Measurements from ENCODE around the gene ATP5F1B. TPM values are rescaled to one million over a fixed set of nuclear protein-coding genes. Genes with fewer than 3 reads are reported as not detected.

ATP5F1B gene
- total and polyA plus RNA-seq, 2 of the 13 experiments (the other 11 are each of a cell fraction or from before 2014, with no cell fraction given) = 1,051 to 1,180 TPM

DNA sequence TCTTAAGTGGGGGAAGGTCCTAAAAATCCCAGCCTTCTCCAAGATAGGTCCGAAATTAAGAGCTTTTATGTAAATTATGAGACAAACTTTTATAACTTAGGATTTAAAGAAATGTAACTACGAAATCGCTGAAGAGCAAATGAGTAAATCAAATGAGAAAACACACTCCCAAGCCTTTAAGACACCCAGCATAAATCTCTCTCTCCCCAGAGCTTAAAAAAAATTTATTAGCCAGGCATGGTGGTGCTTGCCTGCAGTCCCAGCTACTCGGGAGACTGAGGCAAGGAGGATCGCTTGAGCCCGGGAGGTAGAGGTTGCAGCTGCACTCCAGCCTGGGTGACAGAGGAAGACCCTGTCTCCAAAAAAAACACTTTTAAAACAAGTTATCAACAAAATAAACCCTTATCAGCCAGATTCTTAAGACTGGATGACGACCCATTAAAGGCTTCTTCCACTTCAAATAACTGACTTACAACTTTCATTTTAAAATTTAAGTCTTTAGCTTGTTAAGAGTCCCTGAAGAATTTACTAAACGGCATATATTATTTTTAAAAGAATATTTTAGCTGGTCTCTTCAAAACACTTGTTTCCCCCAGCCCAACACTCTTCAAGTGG lies 39.1 kb upstream of the ATP5F1B start:
- WGBS (ENCODE audit: low lambda C conversion rate) = 5% methylated on average over 8 of the region's 8 CpGs
- H3K9me3 ChIP-seq (ENCODE audit: low read length) = no peaks in the 10 kb centered on the region
- peak overlapping the region; percentile 66 to 98 (median 96) for H3K4me3 ChIP-seq (replicated peaks in 1 of 3; ENCODE audit: insufficient read depth in 1 of 3, low read depth in 2 of 3, low read length in 3 of 3)
- H3K9ac ChIP-seq (ENCODE audit: insufficient read depth, low read depth, low read length) = peak overlapping the region; percentile 100
- H3K4me2 ChIP-seq (ENCODE audit: low read depth, low read length) = peak overlapping the region; percentile 78
- ChIA-PET CTCF (ENCODE audit: low intra/inter-chr PET ratio, low total read pairs) (no interaction called here), POLR2A (interaction anchor here (1.2 to 3.3 kb wide), 4 partner anchors 15 to 48 kb away, joined by 3 to 18 read pairs (median 6); partner anchors contain the start of genes ATP5F1B and NACA)
- H3K27me3 ChIP-seq (ENCODE audit: control insufficient read depth in 1 of 2, insufficient read depth in 2 of 2, low read length in 2 of 2) = no peaks in the 10 kb centered on the region; a peak in 1 of 5 replicates
- no peak for TF ChIP-seq MED1 (CRISPR knock-in tag; IDR thresholded peaks at IDR 0.05)
- no peak for TF ChIP-seq ZNF773 (CRISPR knock-in tag; IDR thresholded peaks at IDR 0.05; ENCODE audit: borderline replicate concordance)
- TF ChIP-seq, protein P1, sequence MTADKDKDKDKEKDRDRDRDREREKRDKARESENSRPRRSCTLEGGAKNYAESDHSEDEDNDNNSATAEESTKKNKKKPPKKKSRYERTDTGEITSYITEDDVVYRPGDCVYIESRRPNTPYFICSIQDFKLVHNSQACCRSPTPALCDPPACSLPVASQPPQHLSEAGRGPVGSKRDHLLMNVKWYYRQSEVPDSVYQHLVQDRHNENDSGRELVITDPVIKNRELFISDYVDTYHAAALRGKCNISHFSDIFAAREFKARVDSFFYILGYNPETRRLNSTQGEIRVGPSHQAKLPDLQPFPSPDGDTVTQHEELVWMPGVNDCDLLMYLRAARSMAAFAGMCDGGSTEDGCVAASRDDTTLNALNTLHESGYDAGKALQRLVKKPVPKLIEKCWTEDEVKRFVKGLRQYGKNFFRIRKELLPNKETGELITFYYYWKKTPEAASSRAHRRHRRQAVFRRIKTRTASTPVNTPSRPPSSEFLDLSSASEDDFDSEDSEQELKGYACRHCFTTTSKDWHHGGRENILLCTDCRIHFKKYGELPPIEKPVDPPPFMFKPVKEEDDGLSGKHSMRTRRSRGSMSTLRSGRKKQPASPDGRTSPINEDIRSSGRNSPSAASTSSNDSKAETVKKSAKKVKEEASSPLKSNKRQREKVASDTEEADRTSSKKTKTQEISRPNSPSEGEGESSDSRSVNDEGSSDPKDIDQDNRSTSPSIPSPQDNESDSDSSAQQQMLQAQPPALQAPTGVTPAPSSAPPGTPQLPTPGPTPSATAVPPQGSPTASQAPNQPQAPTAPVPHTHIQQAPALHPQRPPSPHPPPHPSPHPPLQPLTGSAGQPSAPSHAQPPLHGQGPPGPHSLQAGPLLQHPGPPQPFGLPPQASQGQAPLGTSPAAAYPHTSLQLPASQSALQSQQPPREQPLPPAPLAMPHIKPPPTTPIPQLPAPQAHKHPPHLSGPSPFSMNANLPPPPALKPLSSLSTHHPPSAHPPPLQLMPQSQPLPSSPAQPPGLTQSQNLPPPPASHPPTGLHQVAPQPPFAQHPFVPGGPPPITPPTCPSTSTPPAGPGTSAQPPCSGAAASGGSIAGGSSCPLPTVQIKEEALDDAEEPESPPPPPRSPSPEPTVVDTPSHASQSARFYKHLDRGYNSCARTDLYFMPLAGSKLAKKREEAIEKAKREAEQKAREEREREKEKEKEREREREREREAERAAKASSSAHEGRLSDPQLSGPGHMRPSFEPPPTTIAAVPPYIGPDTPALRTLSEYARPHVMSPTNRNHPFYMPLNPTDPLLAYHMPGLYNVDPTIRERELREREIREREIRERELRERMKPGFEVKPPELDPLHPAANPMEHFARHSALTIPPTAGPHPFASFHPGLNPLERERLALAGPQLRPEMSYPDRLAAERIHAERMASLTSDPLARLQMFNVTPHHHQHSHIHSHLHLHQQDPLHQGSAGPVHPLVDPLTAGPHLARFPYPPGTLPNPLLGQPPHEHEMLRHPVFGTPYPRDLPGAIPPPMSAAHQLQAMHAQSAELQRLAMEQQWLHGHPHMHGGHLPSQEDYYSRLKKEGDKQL (CRISPR knock-in tag; IDR thresholded peaks at IDR 0.05; ENCODE audit: low read depth) = no peak
- TF ChIP-seq, protein P2, sequence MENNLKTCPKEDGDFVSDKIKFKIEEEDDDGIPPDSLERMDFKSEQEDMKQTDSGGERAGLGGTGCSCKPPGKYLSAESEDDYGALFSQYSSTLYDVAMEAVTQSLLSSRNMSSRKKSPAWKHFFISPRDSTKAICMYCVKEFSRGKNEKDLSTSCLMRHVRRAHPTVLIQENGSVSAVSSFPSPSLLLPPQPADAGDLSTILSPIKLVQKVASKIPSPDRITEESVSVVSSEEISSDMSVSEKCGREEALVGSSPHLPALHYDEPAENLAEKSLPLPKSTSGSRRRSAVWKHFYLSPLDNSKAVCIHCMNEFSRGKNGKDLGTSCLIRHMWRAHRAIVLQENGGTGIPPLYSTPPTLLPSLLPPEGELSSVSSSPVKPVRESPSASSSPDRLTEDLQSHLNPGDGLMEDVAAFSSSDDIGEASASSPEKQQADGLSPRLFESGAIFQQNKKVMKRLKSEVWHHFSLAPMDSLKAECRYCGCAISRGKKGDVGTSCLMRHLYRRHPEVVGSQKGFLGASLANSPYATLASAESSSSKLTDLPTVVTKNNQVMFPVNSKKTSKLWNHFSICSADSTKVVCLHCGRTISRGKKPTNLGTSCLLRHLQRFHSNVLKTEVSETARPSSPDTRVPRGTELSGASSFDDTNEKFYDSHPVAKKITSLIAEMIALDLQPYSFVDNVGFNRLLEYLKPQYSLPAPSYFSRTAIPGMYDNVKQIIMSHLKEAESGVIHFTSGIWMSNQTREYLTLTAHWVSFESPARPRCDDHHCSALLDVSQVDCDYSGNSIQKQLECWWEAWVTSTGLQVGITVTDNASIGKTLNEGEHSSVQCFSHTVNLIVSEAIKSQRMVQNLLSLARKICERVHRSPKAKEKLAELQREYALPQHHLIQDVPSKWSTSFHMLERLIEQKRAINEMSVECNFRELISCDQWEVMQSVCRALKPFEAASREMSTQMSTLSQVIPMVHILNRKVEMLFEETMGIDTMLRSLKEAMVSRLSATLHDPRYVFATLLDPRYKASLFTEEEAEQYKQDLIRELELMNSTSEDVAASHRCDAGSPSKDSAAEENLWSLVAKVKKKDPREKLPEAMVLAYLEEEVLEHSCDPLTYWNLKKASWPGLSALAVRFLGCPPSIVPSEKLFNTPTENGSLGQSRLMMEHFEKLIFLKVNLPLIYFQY (CRISPR knock-in tag; IDR thresholded peaks at IDR 0.05; ENCODE audit: borderline replicate concordance) = no peak
- no peak for TF ChIP-seq NFIB (CRISPR knock-in tag; IDR thresholded peaks at IDR 0.05; ENCODE audit: borderline replicate concordance)
- no peak for TF ChIP-seq BRD4 (CRISPR knock-in tag; IDR thresholded peaks at IDR 0.05)
- TF ChIP-seq, protein P3, sequence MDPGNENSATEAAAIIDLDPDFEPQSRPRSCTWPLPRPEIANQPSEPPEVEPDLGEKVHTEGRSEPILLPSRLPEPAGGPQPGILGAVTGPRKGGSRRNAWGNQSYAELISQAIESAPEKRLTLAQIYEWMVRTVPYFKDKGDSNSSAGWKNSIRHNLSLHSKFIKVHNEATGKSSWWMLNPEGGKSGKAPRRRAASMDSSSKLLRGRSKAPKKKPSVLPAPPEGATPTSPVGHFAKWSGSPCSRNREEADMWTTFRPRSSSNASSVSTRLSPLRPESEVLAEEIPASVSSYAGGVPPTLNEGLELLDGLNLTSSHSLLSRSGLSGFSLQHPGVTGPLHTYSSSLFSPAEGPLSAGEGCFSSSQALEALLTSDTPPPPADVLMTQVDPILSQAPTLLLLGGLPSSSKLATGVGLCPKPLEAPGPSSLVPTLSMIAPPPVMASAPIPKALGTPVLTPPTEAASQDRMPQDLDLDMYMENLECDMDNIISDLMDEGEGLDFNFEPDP (CRISPR knock-in tag; conservative IDR thresholded peaks at IDR 0.05) = no peak
- TF ChIP-seq, protein P4, sequence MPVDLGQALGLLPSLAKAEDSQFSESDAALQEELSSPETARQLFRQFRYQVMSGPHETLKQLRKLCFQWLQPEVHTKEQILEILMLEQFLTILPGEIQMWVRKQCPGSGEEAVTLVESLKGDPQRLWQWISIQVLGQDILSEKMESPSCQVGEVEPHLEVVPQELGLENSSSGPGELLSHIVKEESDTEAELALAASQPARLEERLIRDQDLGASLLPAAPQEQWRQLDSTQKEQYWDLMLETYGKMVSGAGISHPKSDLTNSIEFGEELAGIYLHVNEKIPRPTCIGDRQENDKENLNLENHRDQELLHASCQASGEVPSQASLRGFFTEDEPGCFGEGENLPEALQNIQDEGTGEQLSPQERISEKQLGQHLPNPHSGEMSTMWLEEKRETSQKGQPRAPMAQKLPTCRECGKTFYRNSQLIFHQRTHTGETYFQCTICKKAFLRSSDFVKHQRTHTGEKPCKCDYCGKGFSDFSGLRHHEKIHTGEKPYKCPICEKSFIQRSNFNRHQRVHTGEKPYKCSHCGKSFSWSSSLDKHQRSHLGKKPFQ (CRISPR knock-in tag; IDR thresholded peaks at IDR 0.05; ENCODE audit: insufficient replicate concordance) = no peak
- no peak for TF ChIP-seq ZNF44 (CRISPR knock-in tag; IDR thresholded peaks at IDR 0.05)
- H3K79me2 ChIP-seq (ENCODE audit: insufficient read depth, low read length) = peaks cover 76% of the 10 kb centered on the region
- DNase-seq (ENCODE audit: low spot score) (no peak), FAIRE-seq (no peak), ATAC-seq (no peak)
- in situ Hi-C loops (cut with HindIII; ENCODE audit: extremely low pct_ligation_motif_present, low pct_unique_long_range_greater_than_20kb) (loop anchor here (5.0 kb wide), 1 partner anchor 42 kb away; the partner anchor contains the start of gene NACA), intact Hi-C loops (cut with micrococcal nuclease; ENCODE audit: unreplicated experiment) (loop anchor here (2.0 kb wide), 1 partner anchor 40 kb away; the partner anchor contains the start of gene ATP5F1B)
- BruUV-seq (replicated peaks) = no TSS peak
- H3K4me1 ChIP-seq (ENCODE audit: insufficient read depth, low read length) = peaks cover 48% of the 10 kb centered on the region
- peaks cover 53% of the 10 kb centered on the region for H4K20me1 ChIP-seq (ENCODE audit: insufficient read depth, low read length)
- H3K27ac ChIP-seq (ENCODE audit: extremely low read length, insufficient read depth, low read length) = peak overlapping the region; percentile 99
- H3K36me3 ChIP-seq (replicated peaks in 1 of 2; ENCODE audit: control insufficient read depth in 1 of 2, insufficient read depth in 2 of 2, low read length in 2 of 2) = peaks cover 6 to 11% of the 10 kb centered on the region in 2 experiments; a peak in 3 of 5 replicates
- no peak overlapping the region for H2AFZ ChIP-seq (ENCODE audit: low read length)

Measured in HepG2 (cell line).